ENCODE measurements around the gene AKAP12. TPM values are rescaled to one million over a fixed set of nuclear protein-coding genes. Genes with fewer than 3 reads are reported as not detected.

AKAP12 gene
- polyA plus RNA-seq, 3 donors from 2014 or later: 0.19 to 0.21 TPM; not detected in 1

DNA sequence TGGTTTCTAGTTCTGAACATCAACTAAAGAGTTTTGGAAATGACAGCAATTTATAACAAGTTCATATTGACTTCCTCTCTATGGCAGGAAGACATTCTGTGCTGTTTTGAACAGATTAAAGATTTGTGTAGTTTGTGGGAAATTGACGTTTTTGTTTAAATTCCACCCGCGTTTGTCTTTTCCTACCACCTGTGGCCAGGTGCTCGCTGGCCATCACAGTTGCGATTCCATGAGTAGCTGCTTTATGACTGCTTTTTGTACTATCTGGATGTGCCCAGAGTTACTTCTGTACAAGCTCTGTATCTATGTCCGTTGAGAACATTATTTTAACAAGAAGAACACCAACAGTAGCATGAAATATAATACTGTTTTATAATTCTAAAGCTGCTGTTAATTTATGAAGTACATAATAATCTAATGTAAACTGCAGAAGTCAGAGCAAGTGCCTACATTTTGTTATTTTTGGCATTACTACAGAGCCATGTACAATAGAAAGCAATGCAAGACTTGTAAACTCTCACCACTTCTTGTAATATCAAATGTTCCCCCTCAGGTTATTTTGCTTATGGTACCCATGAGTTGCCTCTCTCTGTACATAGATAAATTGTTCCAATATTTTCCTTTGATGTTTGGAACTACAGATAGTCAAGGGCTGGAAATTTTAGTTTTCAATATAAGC, 118.1 kb downstream of the AKAP12 start:
- Mint-ChIP-seq H3K36me3 (peaks cover 8 to 14% (median 10%) of the 10 kb centered on the region in 3 donors), H3K27me3 (ENCODE audit: low read depth in 3 of 3) (no peaks in the 10 kb centered on the region), H3K9me3 (no peaks in the 10 kb centered on the region), H3K27ac (peak overlapping the region in 2 of 6 donors; percentile 73 to 82), H3K4me1 (peaks cover 6 to 13% of the 10 kb centered on the region in 2 donors), H3K4me3 (no peak overlapping the region)
- DNase-seq: no peak

GRCh38 chr6:151358475-151358874, 118.7 kb downstream of the AKAP12 start:
- peaks cover 10 to 17% (median 10%) of the 10 kb centered on the region in 3 donors for H3K36me3 Mint-ChIP-seq
- no peaks in the 10 kb centered on the region for H3K27me3 Mint-ChIP-seq (ENCODE audit: low read depth in 3 of 3)
- H3K9me3 Mint-ChIP-seq: no peaks in the 10 kb centered on the region
- H3K4me1 Mint-ChIP-seq: peaks cover 6 to 13% of the 10 kb centered on the region in 2 donors
- no peak overlapping the region for H3K4me3 Mint-ChIP-seq
- peak overlapping the region in 2 of 6 donors; percentile 53 to 61 for H3K27ac Mint-ChIP-seq
- no peak for DNase-seq

GRCh38 chr6:151359486-151359885, 119.7 kb downstream of the AKAP12 start:
- Mint-ChIP-seq H3K36me3 (peaks cover 15 to 24% (median 16%) of the 10 kb centered on the region in 3 donors), H3K9me3 (no peaks in the 10 kb centered on the region), H3K4me3 (no peak overlapping the region), H3K4me1 (peaks cover 6 to 19% of the 10 kb centered on the region in 2 donors), H3K27ac (no peak overlapping the region), H3K27me3 (ENCODE audit: low read depth in 3 of 3) (no peaks in the 10 kb centered on the region)
- no peak for DNase-seq

DNA sequence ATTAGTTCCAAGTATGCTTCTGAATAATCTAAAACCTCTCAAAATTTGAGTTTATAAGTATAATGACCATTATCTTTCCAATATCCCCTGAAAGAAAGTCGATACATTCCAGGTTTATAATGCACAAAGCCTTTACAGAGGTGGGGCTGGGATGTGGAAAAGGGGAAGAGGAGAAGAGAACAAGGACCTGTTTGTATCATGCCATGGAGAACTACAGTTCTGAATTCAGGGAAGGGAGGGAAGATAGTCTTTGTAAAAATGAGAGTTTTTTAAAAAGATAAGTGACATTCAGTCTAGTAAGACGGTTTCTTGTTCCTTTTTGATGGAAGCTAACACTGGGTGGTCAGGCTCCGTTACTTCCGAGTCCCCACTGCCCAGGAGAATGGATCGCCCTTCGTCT, 125.5 kb downstream of the AKAP12 start:
- DNase-seq: no peak
- Mint-ChIP-seq H3K27ac (peak overlapping the region in 2 of 6 donors; percentile 40 to 78), H3K4me3 (no peak overlapping the region), H3K4me1 (peaks cover 3 to 15% of the 10 kb centered on the region in 2 donors), H3K9me3 (no peaks in the 10 kb centered on the region), H3K36me3 (peaks cover 24 to 41% (median 33%) of the 10 kb centered on the region in 3 donors), H3K27me3 (ENCODE audit: low read depth in 3 of 3) (no peaks in the 10 kb centered on the region)

DNA sequence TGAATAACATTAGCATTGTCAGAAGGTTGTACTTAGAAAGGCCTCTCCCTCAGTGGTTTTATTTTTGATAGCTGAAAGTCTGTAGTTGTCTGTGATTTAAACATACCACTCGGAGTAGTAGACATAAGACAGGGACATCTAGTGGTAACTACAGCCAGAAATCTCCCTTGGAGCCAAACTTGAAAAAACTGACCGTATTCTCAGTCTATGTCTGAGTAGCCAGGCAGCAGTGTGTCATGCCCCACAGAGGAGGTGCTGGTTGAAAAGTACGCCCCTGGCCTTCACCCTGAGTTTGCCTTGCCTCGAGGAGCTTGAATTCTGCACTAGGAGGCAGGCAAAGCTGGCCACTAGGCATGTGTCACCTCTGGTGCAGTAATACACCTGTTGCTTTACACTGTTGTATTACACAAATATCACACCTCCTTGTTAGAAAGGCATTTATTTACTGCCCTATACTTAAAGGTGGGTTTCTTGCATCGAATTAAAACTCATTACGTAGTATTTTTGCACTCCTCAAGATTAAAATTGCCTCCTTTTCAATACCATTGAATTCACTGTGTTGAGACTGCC, 130.8 kb downstream of the AKAP12 start:
- Mint-ChIP-seq H3K27ac (peak overlapping the region; percentile 44 to 93 (median 88)), H3K9me3 (no peaks in the 10 kb centered on the region), H3K36me3 (peaks cover 10 to 19% (median 18%) of the 10 kb centered on the region in 3 donors), H3K4me3 (no peak overlapping the region), H3K27me3 (ENCODE audit: low read depth in 3 of 3) (peaks cover 5 to 22% (median 20%) of the 10 kb centered on the region in 3 donors), H3K4me1 (peaks cover 51 to 55% of the 10 kb centered on the region in 2 donors)
- DNase-seq: no peak

DNA sequence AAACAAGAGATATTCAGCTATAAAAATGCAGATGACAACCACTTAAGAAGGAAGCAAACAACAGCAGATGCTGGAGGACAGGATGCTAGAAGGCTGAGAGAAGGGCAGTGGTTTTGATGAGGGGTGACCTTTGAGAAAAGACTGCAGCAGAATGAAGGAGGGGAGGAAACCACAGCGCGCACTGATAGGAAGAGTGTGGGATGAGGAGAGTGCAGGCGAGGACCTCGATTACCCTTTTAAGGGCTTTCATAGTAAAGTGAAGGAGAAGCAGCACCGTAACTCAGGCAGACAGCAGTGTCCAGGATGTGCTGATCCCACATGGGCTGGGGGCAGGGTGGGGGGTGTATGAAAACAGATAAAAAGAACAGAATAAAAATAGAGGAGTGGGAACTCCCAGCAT, 132.4 kb downstream of the AKAP12 start:
- Mint-ChIP-seq H3K36me3 (peaks cover 0 to 15% (median 8%) of the 10 kb centered on the region in 3 donors), H3K4me1 (peaks cover 64 to 71% of the 10 kb centered on the region in 2 donors), H3K27me3 (ENCODE audit: low read depth in 3 of 3) (peaks cover 5 to 24% (median 20%) of the 10 kb centered on the region in 3 donors), H3K9me3 (no peaks in the 10 kb centered on the region), H3K27ac (peak overlapping the region; percentile 86 to 93 (median 88)), H3K4me3 (peak overlapping the region; percentile 61 to 85 (median 80))
- DNase-seq: peak in 1 of 3 donors; percentile 24

- Mint-ChIP-seq H3K9me3 (no peaks in the 10 kb centered on the region), H3K4me3 (peak overlapping the region; percentile 61 to 90 (median 80)), H3K27me3 (ENCODE audit: low read depth in 3 of 3) (peaks cover 5 to 24% (median 20%) of the 10 kb centered on the region in 3 donors), H3K27ac (peak overlapping the region; percentile 86 to 97 (median 94)), H3K36me3 (peaks cover 0 to 15% (median 8%) of the 10 kb centered on the region in 3 donors), H3K4me1 (peaks cover 78 to 86% of the 10 kb centered on the region in 2 donors)
- DNase-seq: peak; percentile 53 to 57 (median 56)
These were observed 134.4 kb downstream of the AKAP12 start for GRCh38 chr6:151374036-151374683.

DNA sequence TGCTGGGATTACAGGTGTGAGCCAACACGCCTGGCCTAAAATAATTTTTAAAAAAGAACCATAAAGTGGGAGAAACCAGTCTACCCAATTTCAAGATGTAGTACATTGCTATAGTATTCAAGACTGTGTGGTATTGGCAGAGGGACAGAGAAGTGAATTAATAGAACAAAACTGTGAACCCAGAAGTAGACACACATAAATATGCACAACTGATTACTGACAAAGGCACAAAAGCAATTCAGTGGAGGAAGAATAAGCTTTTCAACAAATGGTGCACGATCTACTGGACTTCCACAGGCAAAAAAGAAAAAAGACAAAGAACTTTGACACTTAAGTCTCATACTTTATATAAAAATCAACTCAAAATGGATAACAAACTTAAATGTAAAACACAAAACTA, 136.1 kb downstream of the AKAP12 start:
- peaks cover 88 to 95% of the 10 kb centered on the region in 2 donors for H3K4me1 Mint-ChIP-seq
- H3K27me3 Mint-ChIP-seq (ENCODE audit: low read depth in 3 of 3): peaks cover 11 to 24% (median 24%) of the 10 kb centered on the region in 3 donors
- H3K27ac Mint-ChIP-seq: peak overlapping the region; percentile 86 to 93 (median 88)
- no peaks in the 10 kb centered on the region for H3K9me3 Mint-ChIP-seq
- peak overlapping the region; percentile 51 to 80 (median 68) for H3K4me3 Mint-ChIP-seq
- peaks cover 0 to 15% (median 8%) of the 10 kb centered on the region in 3 donors for H3K36me3 Mint-ChIP-seq
- DNase-seq: no peak

DNA sequence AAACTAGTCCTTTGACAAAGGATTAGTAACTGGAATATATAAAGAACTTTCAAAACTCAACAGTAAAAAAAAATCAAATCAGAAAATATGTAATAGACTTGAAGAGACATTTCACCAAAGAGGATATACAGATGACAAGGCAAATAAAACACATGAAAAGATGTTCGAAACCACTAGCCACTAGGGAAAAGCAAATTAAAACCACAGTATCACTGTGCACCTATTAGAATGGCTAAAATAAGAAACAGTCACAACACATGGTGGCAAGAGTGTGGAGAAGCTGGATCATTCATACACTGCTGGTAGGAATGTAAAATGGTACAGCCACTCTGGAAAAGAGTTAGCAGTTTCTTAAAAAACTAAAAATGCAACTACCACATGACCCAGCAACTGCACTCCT, 136.7 kb downstream of the AKAP12 start:
- Mint-ChIP-seq H3K9me3 (no peaks in the 10 kb centered on the region), H3K27ac (peak overlapping the region; percentile 86 to 93 (median 88)), H3K4me1 (peaks cover 87 to 95% of the 10 kb centered on the region in 2 donors), H3K27me3 (ENCODE audit: low read depth in 3 of 3) (peaks cover 11 to 24% (median 24%) of the 10 kb centered on the region in 3 donors), H3K36me3 (peaks cover 0 to 11% (median 3%) of the 10 kb centered on the region in 3 donors), H3K4me3 (peak overlapping the region; percentile 51 to 80 (median 68))
- no peak for DNase-seq

DNA sequence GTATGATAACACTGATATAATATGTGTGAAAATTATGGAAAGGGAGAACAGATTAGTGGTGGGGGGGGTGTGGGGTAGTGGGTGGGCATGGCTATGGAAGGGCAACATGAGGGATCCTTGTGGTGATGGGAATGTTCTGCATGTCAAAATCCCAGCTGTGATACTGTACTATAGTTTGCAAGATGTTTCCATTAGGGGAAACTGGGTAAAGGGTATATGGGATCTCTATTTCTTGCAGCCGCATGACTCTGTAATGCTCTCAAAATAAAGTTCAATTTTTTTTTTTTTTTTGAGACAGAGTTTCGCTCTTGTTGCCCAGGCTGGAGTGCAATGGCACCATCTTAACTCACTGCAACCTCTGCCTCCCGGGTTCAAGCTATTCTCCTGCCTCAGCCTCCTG, 137.3 kb downstream of the AKAP12 start:
- H3K27me3 Mint-ChIP-seq (ENCODE audit: low read depth in 3 of 3): peaks cover 8 to 23% (median 22%) of the 10 kb centered on the region in 3 donors
- peak overlapping the region in 2 of 5 donors; percentile 21 to 66 for H3K4me3 Mint-ChIP-seq
- no peaks in the 10 kb centered on the region for H3K9me3 Mint-ChIP-seq
- H3K4me1 Mint-ChIP-seq: peaks cover 84 to 94% of the 10 kb centered on the region in 2 donors
- peaks cover 0 to 6% (median 3%) of the 10 kb centered on the region in 3 donors for H3K36me3 Mint-ChIP-seq
- no peak for DNase-seq
- H3K27ac Mint-ChIP-seq: peak overlapping the region in 4 of 6 donors; percentile 86 to 93 (median 90)

GRCh38 chr6:151379933-151380847, 140.4 kb downstream of the AKAP12 start:
- H3K4me1 Mint-ChIP-seq: peaks cover 73 to 81% of the 10 kb centered on the region in 2 donors
- peaks cover 0 to 6% (median 4%) of the 10 kb centered on the region in 3 donors for H3K36me3 Mint-ChIP-seq
- peak overlapping the region; percentile 81 to 93 (median 88) for H3K4me3 Mint-ChIP-seq
- peak; percentile 59 to 63 (median 60) for DNase-seq
- no peaks in the 10 kb centered on the region for H3K9me3 Mint-ChIP-seq
- peaks cover 2 to 5% (median 5%) of the 10 kb centered on the region in 3 donors for H3K27me3 Mint-ChIP-seq (ENCODE audit: low read depth in 3 of 3)
- peak overlapping the region; percentile 93 to 100 (median 98) for H3K27ac Mint-ChIP-seq

DNA sequence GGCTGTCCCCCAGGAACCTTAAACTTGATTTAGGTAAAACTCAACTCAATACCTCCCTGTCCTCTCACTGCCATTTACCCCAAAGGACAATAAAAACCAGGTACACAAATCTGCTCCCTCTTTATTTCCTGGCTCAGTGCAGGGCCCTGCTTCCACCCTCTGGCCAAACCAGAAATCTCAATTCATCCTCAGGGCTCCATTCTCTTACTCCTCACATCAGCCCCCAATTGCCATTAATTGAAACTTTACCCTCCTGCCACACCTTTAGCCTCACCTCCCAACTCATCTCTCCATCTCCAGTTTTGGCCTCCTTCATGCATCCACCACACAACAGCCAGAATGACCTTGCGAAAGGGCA, 141.1 kb downstream of the AKAP12 start:
- Mint-ChIP-seq H3K4me3 (peak overlapping the region; percentile 81 to 93 (median 88)), H3K36me3 (peaks cover 0 to 6% (median 4%) of the 10 kb centered on the region in 3 donors), H3K4me1 (peaks cover 73 to 81% of the 10 kb centered on the region in 2 donors), H3K27me3 (ENCODE audit: low read depth in 3 of 3) (peaks cover 2 to 5% (median 5%) of the 10 kb centered on the region in 3 donors), H3K27ac (peak overlapping the region; percentile 93 to 100 (median 98)), H3K9me3 (no peaks in the 10 kb centered on the region)
- no peak for DNase-seq

- no peak for DNase-seq
- Mint-ChIP-seq H3K4me3 (peak overlapping the region; percentile 0 to 56 (median 44)), H3K27ac (peak overlapping the region; percentile 50 to 100 (median 95)), H3K9me3 (no peaks in the 10 kb centered on the region), H3K36me3 (peaks cover 0 to 6% (median 4%) of the 10 kb centered on the region in 3 donors), H3K4me1 (peaks cover 70 to 78% of the 10 kb centered on the region in 2 donors), H3K27me3 (ENCODE audit: low read depth in 3 of 3) (peaks cover 0 to 5% (median 5%) of the 10 kb centered on the region in 3 donors)
These were observed 142.0 kb downstream of the AKAP12 start for GRCh38 chr6:151381722-151382121.

All from immature natural killer cell (primary cell).